Cardiac fibroblast (primary cell): ENCODE results near the gene ITFG2.
"Not testable (repeated sequence)": the region's sequence is repeated elsewhere in the genome, so short reads cannot be mapped to it uniquely, and the experiment has no call there.

Experiments used
- DNase-seq, 2 donors: peaks; one replicate each; pipeline versions ENCODE4 v3.0.0 to v3.0.0-alpha.2; 2010; ENCODE audit warnings: low read depth in 2 of 2
- H3K4me3 ChIP-seq, 2 donors: replicated peaks in 1 of 2; 1 replicate in 1 of 2; 2 replicates in 1 of 2; pipeline ENCODE4 v1.5.1; 2011; ENCODE audit warnings: low read depth in 2 of 2, low read length in 2 of 2, mild to moderate bottlenecking in 2 of 2, moderate library complexity in 1 of 2
- TF ChIP-seq, protein P1 (sequence below): IDR thresholded peaks from one replicate; pipeline ENCODE4 v1.5.1; 2011; ENCODE audit warnings: low read depth, mild to moderate bottlenecking, low read length, inconsistent platforms

ITFG2 gene

DNA sequence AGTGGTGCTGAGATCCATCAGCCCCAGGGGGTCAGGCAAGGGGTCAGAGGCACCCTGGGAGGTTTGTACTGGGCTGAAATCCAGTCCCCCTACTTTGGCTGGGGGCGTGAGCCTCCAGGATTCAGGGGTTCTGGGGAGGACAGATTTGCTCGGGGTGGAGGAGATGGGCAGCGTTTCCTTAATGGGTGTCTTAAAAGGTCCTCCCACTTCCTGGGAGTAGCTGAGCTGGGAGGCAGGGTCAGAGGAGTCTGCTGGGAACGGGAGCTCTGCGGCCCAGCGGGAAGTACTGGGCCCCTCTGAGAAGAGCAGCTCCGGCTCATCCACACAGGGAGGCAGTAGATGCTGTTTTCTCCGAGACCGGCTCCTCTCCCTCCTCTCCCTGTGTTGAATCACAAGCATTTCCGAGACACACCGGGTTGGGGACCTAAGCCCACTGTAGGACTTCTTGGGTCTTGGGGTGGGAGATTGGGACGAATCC lies 46.5 kb downstream of the ITFG2 start:
- no peak overlapping the region for H3K4me3 ChIP-seq
- DNase-seq, result no peak
- TF ChIP-seq, protein P1, sequence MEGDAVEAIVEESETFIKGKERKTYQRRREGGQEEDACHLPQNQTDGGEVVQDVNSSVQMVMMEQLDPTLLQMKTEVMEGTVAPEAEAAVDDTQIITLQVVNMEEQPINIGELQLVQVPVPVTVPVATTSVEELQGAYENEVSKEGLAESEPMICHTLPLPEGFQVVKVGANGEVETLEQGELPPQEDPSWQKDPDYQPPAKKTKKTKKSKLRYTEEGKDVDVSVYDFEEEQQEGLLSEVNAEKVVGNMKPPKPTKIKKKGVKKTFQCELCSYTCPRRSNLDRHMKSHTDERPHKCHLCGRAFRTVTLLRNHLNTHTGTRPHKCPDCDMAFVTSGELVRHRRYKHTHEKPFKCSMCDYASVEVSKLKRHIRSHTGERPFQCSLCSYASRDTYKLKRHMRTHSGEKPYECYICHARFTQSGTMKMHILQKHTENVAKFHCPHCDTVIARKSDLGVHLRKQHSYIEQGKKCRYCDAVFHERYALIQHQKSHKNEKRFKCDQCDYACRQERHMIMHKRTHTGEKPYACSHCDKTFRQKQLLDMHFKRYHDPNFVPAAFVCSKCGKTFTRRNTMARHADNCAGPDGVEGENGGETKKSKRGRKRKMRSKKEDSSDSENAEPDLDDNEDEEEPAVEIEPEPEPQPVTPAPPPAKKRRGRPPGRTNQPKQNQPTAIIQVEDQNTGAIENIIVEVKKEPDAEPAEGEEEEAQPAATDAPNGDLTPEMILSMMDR, result no peak

DNA sequence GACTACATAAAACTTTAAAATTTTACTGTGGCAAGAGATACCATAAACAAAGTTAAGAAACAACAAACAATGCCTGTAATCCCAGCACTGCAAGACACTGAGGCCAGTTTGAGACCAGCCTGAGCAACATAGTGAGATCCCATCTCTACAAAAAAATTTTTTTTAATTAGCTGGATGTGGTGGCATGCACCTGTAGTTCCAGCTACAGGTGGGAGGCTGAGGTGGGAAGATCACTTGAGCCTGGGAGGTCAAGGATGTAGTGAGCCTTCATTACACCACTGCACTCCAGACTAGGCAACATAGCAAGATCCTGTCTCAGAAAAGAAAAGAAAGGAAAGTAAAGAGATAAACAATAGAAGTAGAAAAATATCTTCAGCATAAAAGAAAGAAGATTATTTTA lies 47.7 kb downstream of the ITFG2 start:
- TF ChIP-seq, protein P1, result no peak
- DNase-seq, result no peak
- H3K4me3 ChIP-seq, result no peak overlapping the region

DNA sequence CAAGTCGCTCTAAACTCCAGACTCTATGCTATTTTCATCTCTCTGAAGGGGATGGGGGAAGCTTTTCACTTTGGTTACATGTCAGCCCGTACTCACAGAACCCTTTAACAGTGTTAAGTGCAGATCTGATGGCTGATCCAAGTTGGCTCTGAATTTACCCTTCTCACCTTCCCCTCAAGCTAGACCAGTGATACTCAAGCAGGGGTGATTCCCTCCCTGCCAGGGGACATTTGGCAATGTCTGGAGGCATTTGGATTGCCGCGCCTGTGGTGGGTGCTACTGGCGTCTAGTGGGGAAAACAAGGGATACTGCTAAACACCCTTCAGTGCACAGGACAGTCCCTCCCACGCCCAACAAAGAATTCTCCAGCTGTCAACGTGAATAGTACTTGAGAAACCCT lies 50.4 kb downstream of the ITFG2 start:
- H3K4me3 ChIP-seq, result no peak overlapping the region
- no peak for DNase-seq
- TF ChIP-seq, protein P1, result no peak

DNA sequence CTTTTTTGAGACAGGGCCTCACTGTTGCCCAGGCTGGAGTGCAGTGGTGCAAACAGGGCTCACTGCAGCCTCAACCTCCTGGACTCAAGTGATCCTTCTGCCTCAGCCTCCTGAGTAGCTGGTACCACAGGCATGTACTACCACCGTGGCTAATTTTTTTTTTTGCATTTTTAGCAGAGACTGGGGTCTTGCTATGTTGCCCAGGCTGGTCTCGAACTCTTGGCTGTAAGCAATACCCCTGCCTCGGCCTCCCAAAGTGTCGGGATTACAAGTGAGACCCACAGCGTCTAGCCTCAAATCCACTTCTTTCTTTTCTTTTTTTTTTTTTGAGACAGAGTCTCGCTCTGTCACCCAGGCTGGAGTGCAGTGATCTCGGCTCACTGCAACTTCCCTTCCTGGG lies 50.9 kb downstream of the ITFG2 start:
- not testable (repeated sequence) for H3K4me3 ChIP-seq, DNase-seq

DNA sequence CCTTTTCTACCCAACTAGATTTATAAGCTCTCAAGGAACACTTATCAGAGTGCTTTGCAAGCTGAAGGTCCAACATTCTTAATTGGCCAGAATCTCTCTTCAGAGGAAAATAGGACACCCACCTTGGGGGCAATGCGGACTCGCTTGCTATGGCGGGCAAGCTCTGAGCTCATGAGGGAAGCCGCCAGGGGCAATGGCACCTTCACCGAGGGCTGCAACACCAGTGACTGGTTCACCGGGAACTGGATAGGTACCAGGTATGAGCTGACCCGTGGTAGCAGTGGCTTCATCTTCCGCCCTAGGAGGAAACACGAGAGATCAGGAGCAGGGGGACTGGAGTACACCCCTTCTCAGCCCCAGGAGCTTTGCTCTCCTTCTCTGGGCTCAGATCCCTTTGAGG lies 51.7 kb downstream of the ITFG2 start:
- DNase-seq, result no peak
- no peak overlapping the region for H3K4me3 ChIP-seq
- TF ChIP-seq, protein P1, result no peak

DNA sequence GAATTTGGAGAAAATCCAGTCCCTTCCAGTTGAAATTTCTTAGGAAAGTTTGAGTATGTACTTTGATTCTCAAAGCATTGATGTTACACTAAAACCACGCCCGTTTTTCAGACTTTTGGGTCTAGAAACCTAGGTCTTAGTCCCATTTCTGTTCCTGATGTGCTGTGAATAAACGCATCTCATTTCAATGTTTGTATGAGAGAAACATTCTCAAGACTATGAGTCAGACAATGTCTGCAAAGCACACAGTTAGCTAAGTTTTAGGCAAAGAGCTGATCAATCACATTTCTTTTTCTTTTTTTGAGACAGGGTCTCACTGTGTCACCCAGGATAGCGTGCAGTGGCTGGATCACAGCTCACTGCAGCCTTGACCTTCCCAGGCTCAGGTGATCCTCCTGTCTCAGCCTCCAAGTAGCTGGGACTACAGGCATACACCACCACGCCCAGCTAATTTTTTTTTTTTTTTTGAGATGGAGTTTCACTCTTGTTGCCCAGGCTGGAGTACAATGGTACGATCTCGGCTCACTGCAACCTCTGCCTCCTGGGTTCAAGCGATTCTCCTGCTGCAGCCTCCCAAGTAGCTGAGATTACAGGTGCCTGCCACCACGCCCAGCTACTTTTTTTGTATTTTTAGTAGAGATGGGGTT lies 56.6 kb downstream of the ITFG2 start:
- DNase-seq, result peak in 1 of 2 donors; percentile 46
- H3K4me3 ChIP-seq, result not testable (repeated sequence)
